Left lung (tissue), 10 donors: ENCODE measurements around the gene NTM. TPM values are rescaled to one million over a fixed set of nuclear protein-coding genes. Genes with fewer than 3 reads are reported as not detected.

Experiments used
- ATAC-seq: fragments of 200-7000 bp; cut with Tn5 transposase; one replicate; pipeline ENCODE4 v1.9.1; 2020; ENCODE audit warnings: moderate library complexity
- DNase-seq, 4 donors: peaks; one replicate each; pipeline ENCODE4 v3.0.0-alpha.2; 2013 to 2020
- H3K27ac ChIP-seq, 2 donors: fragments of 200-600 bp; sonication (generic) in 1 of 2; one replicate each; pipeline versions ENCODE4 v1.5.0 to v1.8.0; 2020 to 2021
- H3K27me3 ChIP-seq, 2 donors: fragments of 200-600 bp; sonication (generic) in 1 of 2; one replicate each; pipeline versions ENCODE4 v1.5.0 to v1.8.0; 2020 to 2021
- H3K36me3 ChIP-seq, 2 donors: fragments of 200-600 bp; sonication (generic) in 1 of 2; one replicate each; pipeline versions ENCODE4 v1.5.0 to v1.8.0; 2020 to 2021
- H3K4me1 ChIP-seq, 2 donors: fragments of 200-600 bp; one replicate each; pipeline ENCODE4 v1.8.0; 2021
- H3K4me3 ChIP-seq, 2 donors: fragments of 200-600 bp; sonication (generic) in 1 of 2; one replicate each; pipeline versions ENCODE4 v1.5.0 to v1.8.0; 2020 to 2021; ENCODE audit warnings: mild to moderate bottlenecking in 1 of 2
- H3K9me3 ChIP-seq, 2 donors: fragments of 200-600 bp; sonication (generic) in 1 of 2; one replicate each; pipeline versions ENCODE4 v1.5.0 to v1.8.0; 2020 to 2021
- intact Hi-C, 2 donors: fragments of 100-400 bp; cut with DNase I; formaldehyde crosslinking; loops; one replicate each; pipeline versions ENCODE4 v1.11.2 to v1.14.2; 2022
- polyA plus RNA-seq, 6 donors: library from polyadenylated mRNA; unstranded; fragments of 120-200 nt; gene quantifications; one replicate each; pipeline ENCODE4 v1.2.1, GENCODE V29; 2013; ENCODE audit not compliant: insufficient read length in 6 of 6
- total RNA-seq, 2 donors: library from RNA; stranded (reverse); fragmentation: NEBNext Ultra II Directional; extraction: Animal tissue kit (Norgen Biotek cat#: 25700); gene quantifications; one replicate each; pipeline ENCODE4 v1.2.1, GENCODE V29; 2021
- TF ChIP-seq, protein P1 (sequence below), 2 donors: fragments of 200-600 bp; sonication (generic) in 1 of 2; IDR thresholded peaks; one replicate each; pipeline versions ENCODE4 v1.5.0 to v1.8.0; 2021; ENCODE audit warnings: antibody characterized with exemption in 2 of 2
- donor health status: DM: no; HTN: yes; CAD: no.
- donor health status: DM: no; HTN: no; CAD: no.

The NTM gene
- total and polyA plus RNA-seq, 8 donors: 9.5 to 31.0 (median 21.1) TPM

DNA sequence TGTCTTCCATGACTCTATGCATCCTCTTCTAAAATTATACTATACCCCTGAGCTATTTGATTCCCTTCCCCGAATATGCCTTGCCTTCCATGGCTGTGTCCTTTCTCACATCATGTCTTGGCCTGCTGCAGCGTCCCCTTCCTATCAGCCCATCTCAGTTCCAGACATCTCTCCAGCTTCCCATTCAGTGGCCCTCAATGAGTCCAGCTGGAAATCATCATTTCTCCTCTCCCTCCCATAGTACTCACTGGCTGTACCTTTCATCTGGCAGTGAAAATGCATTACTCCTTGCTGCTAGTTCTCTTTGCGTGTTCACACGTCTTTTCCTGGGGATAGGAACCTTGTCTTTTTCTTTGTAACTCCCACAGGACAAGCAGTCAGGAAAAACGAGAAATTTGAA lies 486.8 kb downstream of the NTM start:
- no peak for ATAC-seq
- Histone ChIP-seq H3K36me3 (no peaks in the 10 kb centered on the region), H3K4me1 (no peaks in the 10 kb centered on the region), H3K27me3 (no peaks in the 10 kb centered on the region), H3K27ac (no peak overlapping the region), H3K4me3 (no peak overlapping the region), H3K9me3 (no peaks in the 10 kb centered on the region)
- TF ChIP-seq, protein P1, sequence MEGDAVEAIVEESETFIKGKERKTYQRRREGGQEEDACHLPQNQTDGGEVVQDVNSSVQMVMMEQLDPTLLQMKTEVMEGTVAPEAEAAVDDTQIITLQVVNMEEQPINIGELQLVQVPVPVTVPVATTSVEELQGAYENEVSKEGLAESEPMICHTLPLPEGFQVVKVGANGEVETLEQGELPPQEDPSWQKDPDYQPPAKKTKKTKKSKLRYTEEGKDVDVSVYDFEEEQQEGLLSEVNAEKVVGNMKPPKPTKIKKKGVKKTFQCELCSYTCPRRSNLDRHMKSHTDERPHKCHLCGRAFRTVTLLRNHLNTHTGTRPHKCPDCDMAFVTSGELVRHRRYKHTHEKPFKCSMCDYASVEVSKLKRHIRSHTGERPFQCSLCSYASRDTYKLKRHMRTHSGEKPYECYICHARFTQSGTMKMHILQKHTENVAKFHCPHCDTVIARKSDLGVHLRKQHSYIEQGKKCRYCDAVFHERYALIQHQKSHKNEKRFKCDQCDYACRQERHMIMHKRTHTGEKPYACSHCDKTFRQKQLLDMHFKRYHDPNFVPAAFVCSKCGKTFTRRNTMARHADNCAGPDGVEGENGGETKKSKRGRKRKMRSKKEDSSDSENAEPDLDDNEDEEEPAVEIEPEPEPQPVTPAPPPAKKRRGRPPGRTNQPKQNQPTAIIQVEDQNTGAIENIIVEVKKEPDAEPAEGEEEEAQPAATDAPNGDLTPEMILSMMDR (IDR thresholded peaks at IDR 0.05): no peak
- DNase-seq: no peak
- intact Hi-C loops: no loop called here

DNA sequence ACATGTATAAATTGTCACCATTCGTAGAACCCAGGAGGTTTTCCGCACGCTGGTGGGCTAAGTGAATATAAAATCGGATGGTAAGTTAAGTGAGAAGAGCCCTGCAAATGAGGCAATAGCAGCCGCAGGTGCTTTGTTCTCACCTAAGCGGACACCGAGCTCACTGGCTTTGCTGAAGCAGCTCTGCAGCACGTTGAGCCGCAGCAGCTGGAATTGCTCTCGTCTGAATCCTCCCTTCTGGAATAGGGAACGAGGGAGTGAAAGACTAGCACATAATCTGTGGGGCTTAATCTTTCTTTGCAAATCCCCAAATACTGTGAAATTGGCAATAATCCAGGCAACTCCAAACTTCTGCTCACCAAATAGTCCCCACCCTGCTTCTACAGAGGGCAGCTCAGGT lies 488.1 kb downstream of the NTM start:
- TF ChIP-seq, protein P1 (IDR thresholded peaks at IDR 0.05): no peak
- no peaks in the 10 kb centered on the region for H3K27me3 ChIP-seq
- ATAC-seq: no peak
- no peaks in the 10 kb centered on the region for H3K4me1 ChIP-seq
- no peaks in the 10 kb centered on the region for H3K36me3 ChIP-seq
- intact Hi-C loops: no loop called here
- H3K27ac ChIP-seq: no peak overlapping the region
- H3K4me3 ChIP-seq: no peak overlapping the region
- DNase-seq: no peak
- no peaks in the 10 kb centered on the region for H3K9me3 ChIP-seq

DNA sequence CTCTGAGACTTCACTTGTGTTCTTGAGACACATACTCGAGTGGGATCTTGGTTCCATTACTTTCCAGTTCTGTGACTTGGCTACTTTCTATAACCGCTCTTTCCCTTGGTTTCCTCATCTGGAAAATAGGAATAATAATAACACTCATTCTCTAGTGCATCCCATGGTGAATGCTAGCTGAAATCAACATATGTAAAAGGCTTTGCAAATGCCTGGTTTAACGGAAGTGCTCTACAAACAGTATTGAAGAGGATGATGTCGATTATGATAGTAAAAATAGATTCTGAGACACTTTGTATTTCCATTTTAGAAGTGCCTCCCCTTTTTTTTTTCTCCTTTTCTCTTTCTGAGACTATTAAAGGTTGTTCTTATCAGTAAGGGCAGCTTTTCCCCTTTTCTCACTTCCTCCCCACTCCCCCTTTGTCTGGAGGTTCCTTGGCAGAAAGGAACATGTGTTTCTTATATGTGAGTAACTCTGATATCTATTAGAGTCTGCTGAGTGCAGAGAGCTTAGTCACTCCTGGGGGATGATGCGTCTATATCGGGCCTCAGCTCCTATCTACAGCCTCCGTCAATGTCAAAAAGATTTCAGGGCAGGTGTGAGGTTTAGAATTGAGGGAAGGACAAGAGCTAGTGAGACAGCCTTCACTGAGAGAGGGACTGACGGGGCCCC lies 489.3 kb downstream of the NTM start:
- Histone ChIP-seq H3K27ac (no peak overlapping the region), H3K4me3 (no peak overlapping the region), H3K36me3 (no peaks in the 10 kb centered on the region), H3K4me1 (no peaks in the 10 kb centered on the region), H3K27me3 (no peaks in the 10 kb centered on the region), H3K9me3 (no peaks in the 10 kb centered on the region)
- intact Hi-C loops: loop anchor here in 1 of 2 donors (10.0 kb wide), 1 partner anchor 265 kb away; no protein-coding TSS in a partner anchor
- ATAC-seq: peak; percentile 14
- DNase-seq: no peak
- TF ChIP-seq, protein P1 (IDR thresholded peaks at IDR 0.05): no peak

DNA sequence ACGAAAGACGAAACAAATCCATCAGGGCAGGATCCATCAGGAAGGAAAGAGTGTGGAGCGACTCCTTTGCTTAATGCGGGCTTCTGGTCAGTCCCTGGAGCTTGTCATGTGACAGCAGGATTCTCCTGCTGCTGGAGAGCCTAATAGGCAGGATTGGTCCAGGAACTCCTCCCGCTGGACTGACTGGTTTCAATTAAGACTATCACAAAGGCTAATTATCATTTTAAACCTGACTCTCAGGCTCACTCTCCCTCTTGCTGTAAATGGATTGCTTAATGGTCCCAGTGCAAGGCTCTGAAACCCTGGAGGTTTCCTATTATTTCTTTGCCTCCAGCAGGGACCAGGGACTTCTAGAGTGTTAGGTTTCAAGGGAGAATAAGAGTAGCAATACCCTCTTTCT lies 493.8 kb downstream of the NTM start:
- DNase-seq: no peak
- intact Hi-C loops: loop anchor here in 1 of 2 donors (10.0 kb wide), 1 partner anchor 261 kb away; no protein-coding TSS in a partner anchor
- Histone ChIP-seq H3K27me3 (no peaks in the 10 kb centered on the region), H3K36me3 (no peaks in the 10 kb centered on the region), H3K27ac (no peak overlapping the region), H3K4me1 (no peaks in the 10 kb centered on the region), H3K9me3 (no peaks in the 10 kb centered on the region), H3K4me3 (no peak overlapping the region)
- TF ChIP-seq, protein P1 (IDR thresholded peaks at IDR 0.05): no peak
- ATAC-seq: no peak

DNA sequence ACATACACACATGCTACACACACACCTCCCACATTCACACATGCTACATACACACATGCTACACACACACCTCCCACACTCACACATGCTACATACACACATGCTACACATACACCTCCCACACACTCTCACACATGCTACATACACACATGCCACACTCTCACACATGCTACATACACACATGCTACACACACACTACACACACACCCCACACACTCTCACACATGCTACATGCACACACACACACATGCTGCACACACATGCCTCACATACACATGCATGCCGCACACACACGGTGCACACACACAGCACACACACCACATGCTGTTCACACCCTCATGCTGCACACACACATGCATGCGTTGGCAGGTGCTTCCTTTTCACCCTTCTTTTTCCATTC lies 495.4 kb downstream of the NTM start:
- DNase-seq (no peak), ATAC-seq (no peak)
- Histone ChIP-seq H3K27me3 (no peaks in the 10 kb centered on the region), H3K9me3 (no peaks in the 10 kb centered on the region), H3K4me1 (no peaks in the 10 kb centered on the region), H3K27ac (no peak overlapping the region), H3K36me3 (no peaks in the 10 kb centered on the region), H3K4me3 (no peak overlapping the region)
- intact Hi-C loops: loop anchor here in 1 of 2 donors (10.0 kb wide), 1 partner anchor 259 kb away; no protein-coding TSS in a partner anchor
- TF ChIP-seq, protein P1 (IDR thresholded peaks at IDR 0.05): no peak
